HG03520 (cell line): ENCODE measurements around the gene DCTD.

Source experiments
- ATAC-seq: cut with Tn5 transposase; IDR thresholded peaks from one replicate; pipeline ENCODE4 v1.9.1; 2021; ENCODE audit warnings: mild to moderate bottlenecking, moderate library complexity; ENCODE audit not compliant: unreplicated experiment

Gene DCTD

DNA sequence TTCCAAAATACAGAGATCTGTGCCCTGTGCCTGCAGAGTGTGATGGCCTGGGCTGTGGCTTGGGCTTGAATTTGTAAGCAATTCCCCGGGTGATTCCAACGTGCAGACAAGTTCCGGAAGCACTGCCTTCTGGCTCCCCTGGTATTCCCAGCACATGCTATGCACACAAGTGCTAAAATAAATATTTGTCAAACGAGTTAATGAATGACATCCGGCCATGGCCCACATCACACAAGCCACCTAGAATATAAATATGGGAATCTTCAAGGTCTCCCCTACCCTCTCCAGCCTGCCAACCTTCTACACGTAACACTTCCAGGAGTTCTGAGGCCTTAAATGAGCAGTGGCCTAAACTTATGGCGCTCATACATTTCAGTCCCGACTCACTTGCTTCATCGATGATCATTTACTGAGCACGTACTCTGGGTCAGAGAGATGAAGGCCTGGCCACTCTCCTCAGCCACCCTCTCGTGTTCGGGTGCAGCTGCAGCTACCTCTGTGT is 21.3 kb downstream of the DCTD start:
- ATAC-seq: no peak

DNA sequence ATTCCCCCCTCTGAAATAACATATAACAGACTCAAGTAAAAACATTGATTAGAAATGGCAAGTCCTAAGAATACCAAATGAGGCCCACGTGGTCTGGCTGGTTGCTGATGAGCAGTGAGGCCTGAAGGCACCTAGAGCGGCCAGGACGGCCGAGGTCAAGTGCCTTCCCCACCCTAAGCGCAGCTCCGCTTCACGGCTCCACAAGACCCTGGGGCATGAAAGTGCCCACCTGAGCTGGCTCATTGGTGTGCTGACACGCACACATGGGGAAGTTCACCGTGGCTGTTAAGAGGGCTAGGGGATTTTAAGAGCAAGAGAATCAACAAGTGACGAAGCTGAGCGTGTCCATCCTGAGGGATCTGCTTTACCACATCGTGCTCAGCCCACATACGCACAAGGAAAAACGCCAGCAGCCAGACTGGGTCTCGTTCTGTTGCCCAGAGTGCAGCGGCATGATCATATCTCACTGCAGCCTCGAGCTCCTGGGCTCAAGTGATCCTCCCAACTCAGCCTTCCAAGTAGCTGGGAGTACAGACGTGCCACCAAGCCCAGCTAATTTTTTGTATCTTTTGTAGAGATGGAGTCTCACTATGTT is 22.4 kb downstream of the DCTD start:
- no peak for ATAC-seq

DNA sequence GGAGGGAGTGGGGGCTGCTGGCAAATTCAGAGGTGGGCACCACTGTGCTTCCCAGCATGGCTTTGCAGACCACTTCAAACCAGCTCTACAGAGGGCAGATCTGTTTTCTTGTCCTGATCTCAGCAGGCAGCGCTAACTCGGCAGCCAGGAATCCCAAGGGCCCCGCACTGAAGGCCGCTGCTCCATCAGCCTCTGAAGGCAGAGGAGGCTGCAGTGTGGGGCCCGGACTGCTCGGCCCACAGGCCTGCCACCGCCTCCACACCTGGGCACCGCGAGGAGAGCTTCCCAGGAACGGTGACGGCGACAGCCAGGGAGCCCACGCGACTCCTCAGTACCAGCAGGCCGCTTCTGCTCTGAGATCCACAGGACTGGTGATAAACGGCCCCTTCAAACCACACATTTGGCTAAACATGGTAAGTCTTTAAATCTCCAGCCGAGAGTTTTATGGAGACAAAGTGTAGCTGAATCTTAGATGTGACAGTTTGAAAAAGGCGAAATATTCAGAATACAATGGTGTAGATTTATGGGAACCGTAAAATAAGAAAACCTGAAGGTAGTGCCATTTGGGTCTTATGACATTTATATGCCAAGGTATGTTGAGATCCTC is 23.6 kb downstream of the DCTD start:
- ATAC-seq: no peak

GRCh38 chr4:182893047-182893446 is 24.1 kb downstream of the DCTD start:
- ATAC-seq: no peak

DNA sequence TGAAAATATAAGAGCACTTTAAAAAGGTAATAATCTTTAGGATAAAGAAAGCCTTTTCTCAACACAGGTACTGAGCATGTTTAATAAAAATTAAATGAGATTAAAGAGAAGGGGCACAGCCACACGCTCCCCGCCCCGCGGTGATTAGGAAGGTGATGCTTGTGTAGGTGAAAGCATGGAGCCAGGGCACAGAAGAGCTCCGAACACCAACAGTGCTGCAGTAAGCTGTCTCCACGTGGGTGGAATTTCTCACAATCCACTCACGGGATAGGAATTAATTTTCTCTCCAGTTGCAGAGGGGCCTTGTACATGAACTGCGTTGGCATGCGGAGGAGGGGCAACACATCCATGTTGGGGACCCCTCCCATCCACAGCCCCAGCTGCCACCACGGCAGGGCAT is 27.0 kb downstream of the DCTD start:
- ATAC-seq: no peak

GRCh38 chr4:182888891-182889290 is 28.3 kb downstream of the DCTD start:
- no peak for ATAC-seq

DNA sequence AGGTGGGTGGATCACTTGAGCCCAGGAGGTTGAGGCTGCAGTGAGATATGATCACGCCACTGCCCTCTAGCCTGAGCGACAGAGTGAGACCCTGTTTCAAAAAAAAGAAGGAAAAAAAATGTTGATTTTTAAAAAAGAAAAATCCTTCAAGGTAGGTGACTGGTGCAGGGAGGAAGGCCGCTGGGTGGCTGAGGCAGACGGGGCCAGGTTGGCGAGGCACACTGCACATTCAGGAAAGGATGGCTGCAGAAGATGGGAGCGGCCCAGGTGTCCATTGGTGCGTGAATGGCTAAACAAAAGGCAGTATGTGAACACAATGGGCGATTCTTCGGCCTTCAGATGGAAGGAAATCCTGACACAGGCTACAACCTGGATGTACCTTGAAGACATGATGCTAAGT is 30.4 kb downstream of the DCTD start:
- no peak for ATAC-seq

- ATAC-seq: no peak
Observed at GRCh38 chr4:182886205-182886604, 31.0 kb downstream of the DCTD start.

GRCh38 chr4:182885738-182886077 is 31.5 kb downstream of the DCTD start:
- no peak for ATAC-seq

DNA sequence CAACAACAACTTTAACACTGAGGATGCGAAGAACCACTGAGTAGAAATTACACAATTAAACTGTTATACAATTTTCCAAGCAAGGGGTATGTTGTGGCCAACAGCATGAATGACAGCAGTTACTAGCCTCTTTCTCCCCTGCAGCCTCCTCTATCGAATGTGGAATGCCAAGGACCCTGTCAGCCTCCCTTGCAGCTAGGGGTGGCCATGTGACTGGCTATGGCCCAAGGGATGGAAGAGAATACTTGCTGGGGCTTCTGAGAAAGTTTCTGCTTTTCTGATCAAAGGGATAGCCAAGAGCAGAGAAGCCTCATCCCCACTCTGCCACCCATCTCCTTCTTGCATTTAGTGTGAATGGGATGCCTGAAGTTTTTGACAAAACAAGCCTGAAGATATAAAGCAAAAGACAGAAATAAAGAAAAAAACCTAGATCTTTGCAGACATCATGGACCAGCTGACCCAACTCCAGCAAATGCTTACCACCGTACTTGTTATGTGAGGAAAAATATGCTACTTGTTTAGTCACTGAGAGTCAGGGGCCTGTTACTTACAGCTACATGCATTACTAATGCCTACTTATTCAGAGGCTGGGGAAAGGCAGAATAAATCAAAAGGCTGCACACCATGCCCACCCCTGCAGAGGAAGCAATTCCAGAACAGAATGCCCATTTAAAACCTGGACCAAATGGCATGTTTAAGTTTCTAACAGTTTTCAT is 32.0 kb downstream of the DCTD start:
- ATAC-seq: no peak

- no peak for ATAC-seq
Observed at GRCh38 chr4:182884040-182884439, 33.1 kb downstream of the DCTD start.

DNA sequence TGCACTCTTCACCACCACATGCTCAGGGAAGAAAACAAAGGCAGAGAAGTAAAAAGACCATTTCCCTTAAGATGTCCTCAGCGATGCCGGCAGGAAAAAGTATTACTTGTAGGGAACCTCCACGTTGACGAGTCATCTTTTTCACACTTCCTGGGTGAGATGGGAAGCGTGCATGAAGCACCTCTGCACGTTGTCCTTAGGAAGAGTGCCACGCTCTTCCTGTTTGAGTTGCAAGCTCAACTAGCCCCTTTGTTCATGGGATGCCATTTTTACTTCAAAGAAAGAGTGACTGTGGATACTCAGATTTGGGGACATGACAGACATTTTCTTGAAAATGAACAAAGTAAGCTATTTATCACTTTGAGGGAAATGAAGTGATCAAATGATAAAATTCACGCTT is 33.8 kb downstream of the DCTD start:
- ATAC-seq: no peak

GRCh38 chr4:182881914-182882313 is 35.3 kb downstream of the DCTD start:
- ATAC-seq: no peak

- ATAC-seq: no peak
Observed at GRCh38 chr4:182880387-182881356, 36.5 kb downstream of the DCTD start.

- ATAC-seq: no peak
Observed at GRCh38 chr4:182879913-182880312, 37.3 kb downstream of the DCTD start.

DNA sequence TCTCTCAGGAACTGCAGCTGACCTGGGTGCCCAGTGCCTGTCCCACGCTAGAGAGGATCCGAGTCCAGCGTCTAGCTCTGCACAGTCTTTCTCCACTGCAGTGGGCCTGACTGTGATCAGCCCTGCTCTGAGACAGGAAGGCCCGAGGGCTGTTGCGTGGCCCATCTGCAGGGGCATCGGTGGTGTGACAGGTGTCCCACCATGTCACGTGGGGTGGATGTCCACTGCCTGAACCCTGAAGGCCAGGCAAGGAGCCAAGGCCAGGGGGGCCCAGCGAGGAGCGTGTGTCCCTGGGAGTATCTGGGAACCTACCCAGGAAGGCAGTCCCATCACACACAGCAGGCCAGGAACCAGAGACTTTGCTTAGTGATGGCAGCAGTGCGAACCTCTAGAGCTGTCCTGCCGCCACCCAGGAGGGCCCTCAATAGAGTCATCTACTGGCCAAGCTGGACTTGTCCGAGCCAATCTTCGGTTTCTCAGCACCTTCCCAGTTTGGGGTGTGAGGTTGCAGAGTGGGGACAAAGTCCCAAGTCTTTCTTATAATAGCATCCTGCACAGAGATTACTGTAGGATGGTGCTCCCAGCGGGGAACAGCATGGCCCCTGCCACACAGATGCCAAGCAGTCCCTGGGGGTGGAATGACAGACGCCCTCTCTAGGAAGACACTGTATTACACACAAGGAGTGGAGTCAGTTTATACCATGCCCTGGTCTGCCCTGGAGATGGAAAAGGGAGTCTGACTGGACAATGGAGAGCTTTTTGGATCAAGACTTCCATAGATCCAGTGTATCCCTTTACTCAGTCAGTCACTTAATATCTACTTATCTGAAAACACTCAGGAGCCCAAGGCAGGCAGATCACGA is 38.3 kb downstream of the DCTD start:
- ATAC-seq: no peak

GRCh38 chr4:182877326-182877883 is 39.8 kb downstream of the DCTD start:
- no peak for ATAC-seq

DNA sequence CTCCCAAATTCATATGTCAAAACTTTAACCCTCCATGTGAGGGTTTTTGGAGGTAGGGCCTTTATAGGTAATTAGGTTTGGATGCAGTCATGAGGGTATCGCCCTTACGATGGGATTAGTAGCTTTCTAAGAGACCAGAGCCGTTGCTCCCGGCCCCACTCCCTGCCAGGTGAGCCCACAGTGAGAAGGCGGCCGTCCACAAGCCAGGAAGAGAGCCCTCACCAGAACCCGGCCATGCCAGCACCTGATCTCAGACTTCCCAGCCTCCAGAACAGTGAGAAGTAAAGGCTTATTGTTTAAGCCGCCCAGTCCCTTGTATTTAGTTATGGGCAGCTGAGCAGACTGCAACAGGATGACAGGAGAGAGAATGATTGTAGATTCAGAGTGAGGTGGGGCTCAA is 40.8 kb downstream of the DCTD start:
- no peak for ATAC-seq

GRCh38 chr4:182875453-182876405 is 41.5 kb downstream of the DCTD start:
- no peak for ATAC-seq
